GM06990 (cell line): ENCODE measurements around the gene PRRX2.

ENCODE experiments used
- DNase-seq: peaks from one replicate; pipeline ENCODE4 v3.0.0-alpha.2; 2011; ENCODE audit not compliant: insufficient read length; ENCODE audit errors: extremely low read depth
- H3K27me3 ChIP-seq: replicated peaks from 2 replicates; pipeline ENCODE4 v1.6.0; 2011; ENCODE audit warnings: low read length; ENCODE audit not compliant: control insufficient read depth, insufficient read depth
- H3K36me3 ChIP-seq: 2 replicates; pipeline ENCODE4 v1.5.1; 2011; ENCODE audit warnings: low read length; ENCODE audit not compliant: control insufficient read depth, insufficient read depth
- H3K4me3 ChIP-seq: replicated peaks from 2 replicates; pipeline ENCODE4 v1.5.1; 2011; ENCODE audit warnings: low read depth, mild to moderate bottlenecking, control low read depth, low read length
- CTCF ChIP-seq: IDR thresholded peaks from 2 replicates; pipeline ENCODE4 v1.5.1; 2011; ENCODE audit warnings: low read length, control low read depth, mild to moderate bottlenecking, inconsistent platforms; ENCODE audit not compliant: insufficient read depth, poor library complexity, severe bottlenecking

PRRX2 gene

GRCh38 chr9:129643706-129644105 lies 21.7 kb upstream of the PRRX2 start:
- no peak for DNase-seq
- TF ChIP-seq CTCF: no peak
- Histone ChIP-seq H3K4me3 (no peak overlapping the region), H3K27me3 (no peaks in the 10 kb centered on the region), H3K36me3 (peaks cover 5% of the 10 kb centered on the region)

- TF ChIP-seq CTCF: no peak
- H3K36me3 ChIP-seq: no peaks in the 10 kb centered on the region
- no peak for DNase-seq
- H3K4me3 ChIP-seq: no peak overlapping the region
- no peaks in the 10 kb centered on the region for H3K27me3 ChIP-seq
Observed at GRCh38 chr9:129644365-129644764, 21.1 kb upstream of the PRRX2 start.

- H3K27me3 ChIP-seq: no peaks in the 10 kb centered on the region
- no peak for TF ChIP-seq CTCF
- H3K4me3 ChIP-seq: no peak overlapping the region
- no peak for DNase-seq
- no peaks in the 10 kb centered on the region for H3K36me3 ChIP-seq
Observed at GRCh38 chr9:129644902-129645301, 20.5 kb upstream of the PRRX2 start.

GRCh38 chr9:129646252-129646651 lies 19.2 kb upstream of the PRRX2 start:
- no peak for TF ChIP-seq CTCF
- no peak overlapping the region for H3K4me3 ChIP-seq
- no peaks in the 10 kb centered on the region for H3K27me3 ChIP-seq
- no peaks in the 10 kb centered on the region for H3K36me3 ChIP-seq
- no peak for DNase-seq

- no peak for DNase-seq
- H3K27me3 ChIP-seq: no peaks in the 10 kb centered on the region
- no peaks in the 10 kb centered on the region for H3K36me3 ChIP-seq
- H3K4me3 ChIP-seq: no peak overlapping the region
- TF ChIP-seq CTCF: no peak
Observed at GRCh38 chr9:129646654-129647053, 18.8 kb upstream of the PRRX2 start.

- no peak overlapping the region for H3K4me3 ChIP-seq
- TF ChIP-seq CTCF: no peak
- no peaks in the 10 kb centered on the region for H3K36me3 ChIP-seq
- no peaks in the 10 kb centered on the region for H3K27me3 ChIP-seq
- no peak for DNase-seq
Observed at GRCh38 chr9:129647635-129648034, 17.8 kb upstream of the PRRX2 start.
